ENCODE measurements around the gene EIF5AL1. TPM values are rescaled to one million over a fixed set of nuclear protein-coding genes. Genes with fewer than 3 reads are reported as not detected.

Gene EIF5AL1
- total RNA-seq, 2 donors from 2014 or later, result 0.14 TPM; not detected in 1

DNA sequence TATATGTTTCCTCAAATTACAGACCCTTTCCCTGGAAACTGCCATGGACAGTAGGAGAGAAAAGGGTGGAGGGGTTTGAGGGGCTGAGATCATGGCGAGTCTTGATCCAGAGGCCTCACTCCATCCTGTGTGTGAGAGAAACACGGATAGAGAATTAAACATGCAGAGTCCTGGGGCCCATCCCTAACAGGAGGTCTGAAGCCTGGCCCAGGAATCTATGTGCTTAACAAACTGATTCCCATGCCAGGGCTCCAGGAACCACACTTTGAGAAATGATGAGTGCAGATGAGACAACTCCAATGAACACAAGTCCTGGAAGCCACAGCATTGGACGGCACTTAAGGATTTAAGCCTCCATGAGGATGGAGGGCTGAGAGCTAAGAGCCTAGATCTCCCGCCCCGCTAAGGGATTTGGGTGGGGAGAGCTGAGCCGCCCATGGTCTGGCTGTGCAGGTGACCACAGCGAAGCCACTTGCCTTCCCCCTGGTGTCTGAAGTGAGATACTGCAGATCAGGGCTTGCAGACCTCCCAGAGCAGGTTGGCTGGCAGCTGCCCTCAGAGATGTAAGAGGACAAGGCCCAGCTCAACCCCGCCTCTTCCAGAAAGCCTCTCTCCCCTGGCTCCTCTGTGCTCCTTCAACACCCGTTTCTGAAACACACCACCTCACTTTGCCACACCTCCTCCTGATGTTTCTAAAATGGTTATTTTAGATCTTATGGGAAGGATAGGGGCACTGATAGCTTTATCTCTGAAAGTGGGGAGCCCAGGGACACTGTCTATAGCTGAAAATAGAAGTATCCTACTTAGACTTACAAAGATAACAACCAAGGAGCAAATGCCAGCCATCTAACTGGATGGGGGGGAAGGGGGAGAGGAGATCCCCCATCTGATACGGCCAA lies 24.8 kb upstream of the EIF5AL1 start:
- no peaks in the 10 kb centered on the region for H3K9me3 ChIP-seq
- ATAC-seq (ENCODE audit: insufficient number of reproducible peaks, low FRiP score, low read depth) (no peak), DNase-seq (ENCODE audit: low spot score) (no peak)
- no peaks in the 10 kb centered on the region for H3K36me3 ChIP-seq
- TF ChIP-seq, protein P1, sequence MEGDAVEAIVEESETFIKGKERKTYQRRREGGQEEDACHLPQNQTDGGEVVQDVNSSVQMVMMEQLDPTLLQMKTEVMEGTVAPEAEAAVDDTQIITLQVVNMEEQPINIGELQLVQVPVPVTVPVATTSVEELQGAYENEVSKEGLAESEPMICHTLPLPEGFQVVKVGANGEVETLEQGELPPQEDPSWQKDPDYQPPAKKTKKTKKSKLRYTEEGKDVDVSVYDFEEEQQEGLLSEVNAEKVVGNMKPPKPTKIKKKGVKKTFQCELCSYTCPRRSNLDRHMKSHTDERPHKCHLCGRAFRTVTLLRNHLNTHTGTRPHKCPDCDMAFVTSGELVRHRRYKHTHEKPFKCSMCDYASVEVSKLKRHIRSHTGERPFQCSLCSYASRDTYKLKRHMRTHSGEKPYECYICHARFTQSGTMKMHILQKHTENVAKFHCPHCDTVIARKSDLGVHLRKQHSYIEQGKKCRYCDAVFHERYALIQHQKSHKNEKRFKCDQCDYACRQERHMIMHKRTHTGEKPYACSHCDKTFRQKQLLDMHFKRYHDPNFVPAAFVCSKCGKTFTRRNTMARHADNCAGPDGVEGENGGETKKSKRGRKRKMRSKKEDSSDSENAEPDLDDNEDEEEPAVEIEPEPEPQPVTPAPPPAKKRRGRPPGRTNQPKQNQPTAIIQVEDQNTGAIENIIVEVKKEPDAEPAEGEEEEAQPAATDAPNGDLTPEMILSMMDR (IDR thresholded peaks at IDR 0.05), result peak; percentile 33
- H3K27ac ChIP-seq, result peak overlapping the region; percentile 3 to 78
- peaks cover 3 to 17% of the 10 kb centered on the region in 2 donors for H3K4me1 ChIP-seq (ENCODE audit: control insufficient read depth in 1 of 2, low read depth in 2 of 2)
- H3K27me3 ChIP-seq (replicated peaks; ENCODE audit: insufficient read depth), result no peaks in the 10 kb centered on the region
- no peak overlapping the region for H3K4me3 ChIP-seq

DNA sequence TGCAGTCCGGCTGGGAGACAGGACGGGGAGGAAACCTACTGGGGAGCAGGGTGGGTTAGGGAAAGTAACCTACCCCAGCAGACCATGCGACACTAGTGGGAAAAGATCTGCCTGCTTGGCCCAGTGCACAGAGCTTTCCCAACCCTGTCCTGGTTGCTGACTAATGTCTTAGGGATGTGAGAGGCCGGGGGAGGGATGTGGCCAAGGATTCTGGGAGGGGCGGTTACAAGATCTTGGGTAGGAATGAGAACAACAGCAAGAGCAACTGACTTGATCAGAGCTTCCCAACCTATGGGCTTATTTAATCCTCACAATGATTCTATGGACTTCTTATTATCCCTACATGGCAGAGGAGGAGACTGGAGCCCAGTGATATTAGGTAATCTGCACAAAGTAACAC lies 24.0 kb upstream of the EIF5AL1 start:
- peak; percentile 87 for ATAC-seq (ENCODE audit: insufficient number of reproducible peaks, low FRiP score, low read depth)

DNA sequence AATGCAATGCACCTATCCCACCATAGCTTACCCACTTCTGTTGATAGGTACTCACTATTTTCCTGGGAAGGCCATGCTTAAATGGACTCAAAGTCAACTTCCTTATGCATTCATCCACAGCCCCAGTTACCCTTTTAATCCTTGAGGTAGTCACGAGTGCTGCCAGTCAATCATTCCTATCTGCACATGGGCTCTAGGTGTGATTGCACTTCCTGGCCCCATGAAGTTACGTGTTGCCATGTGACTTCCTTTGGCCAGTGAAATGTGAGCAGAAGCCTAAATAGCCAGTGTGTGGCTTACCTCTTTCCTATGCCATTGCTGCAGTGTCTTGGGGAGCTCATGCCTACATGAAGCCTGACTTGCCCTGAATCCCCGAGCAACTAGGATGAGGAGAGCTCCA lies 23.5 kb upstream of the EIF5AL1 start:
- Histone ChIP-seq H3K4me3 (no peak overlapping the region), H3K4me1 (ENCODE audit: control insufficient read depth in 1 of 2, low read depth in 2 of 2) (peaks cover 3 to 17% of the 10 kb centered on the region in 2 donors), H3K27me3 (replicated peaks; ENCODE audit: insufficient read depth) (no peaks in the 10 kb centered on the region), H3K27ac (peak overlapping the region in 1 of 2 donors; percentile 3), H3K36me3 (no peaks in the 10 kb centered on the region), H3K9me3 (no peaks in the 10 kb centered on the region)
- TF ChIP-seq, protein P1 (IDR thresholded peaks at IDR 0.05), result no peak
- ATAC-seq (ENCODE audit: insufficient number of reproducible peaks, low FRiP score, low read depth), result no peak
- DNase-seq (ENCODE audit: low spot score), result no peak

More for the DNA sequence above, 24.0 kb upstream of the EIF5AL1 start:
- no peaks in the 10 kb centered on the region for H3K36me3 ChIP-seq
- no peaks in the 10 kb centered on the region for H3K9me3 ChIP-seq
- no peak overlapping the region for H3K4me3 ChIP-seq
- DNase-seq (ENCODE audit: low spot score), result peak; percentile 43
- H3K27ac ChIP-seq, result peak overlapping the region; percentile 3 to 78
- TF ChIP-seq, protein P1 (IDR thresholded peaks at IDR 0.05), result no peak
- H3K27me3 ChIP-seq (replicated peaks; ENCODE audit: insufficient read depth), result no peaks in the 10 kb centered on the region
- H3K4me1 ChIP-seq (ENCODE audit: control insufficient read depth in 1 of 2, low read depth in 2 of 2), result peaks cover 3 to 17% of the 10 kb centered on the region in 2 donors

DNA sequence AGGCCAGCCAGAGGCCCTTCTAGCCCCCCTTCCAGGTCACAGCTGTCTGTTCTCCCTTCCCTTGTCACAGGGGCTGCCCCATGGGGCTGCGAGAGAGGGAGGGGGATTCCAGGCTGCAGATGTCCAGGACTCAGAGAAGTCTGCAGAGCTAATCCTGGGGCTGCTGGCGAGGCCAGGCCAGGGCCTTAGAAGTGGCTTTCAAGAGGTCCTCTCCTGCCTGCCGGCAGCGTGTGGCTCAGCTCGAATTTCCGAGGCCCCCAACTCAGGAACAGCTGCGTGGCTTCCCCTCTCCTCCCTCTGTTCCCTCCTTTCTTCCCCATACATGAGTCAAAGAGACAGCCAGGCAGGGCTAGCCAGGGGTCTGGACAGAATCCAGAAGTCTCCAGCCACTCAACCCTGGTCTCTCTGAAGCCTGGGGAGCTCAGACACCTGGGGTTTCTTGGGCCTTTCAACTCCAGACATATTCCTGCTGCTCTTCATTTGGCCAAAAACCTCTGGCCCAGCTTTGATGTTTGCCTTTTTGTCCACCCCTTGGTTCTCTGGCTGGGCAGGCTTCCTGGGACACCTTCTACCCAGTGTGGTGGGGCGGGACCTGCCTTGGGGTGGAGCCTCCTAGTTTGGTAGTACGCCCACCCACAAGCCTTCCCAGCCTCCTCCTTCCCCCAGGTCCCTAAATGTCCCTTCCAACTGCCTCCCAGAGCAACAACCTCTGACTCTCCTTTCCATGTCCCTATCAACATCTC lies 21.8 kb upstream of the EIF5AL1 start:
- Histone ChIP-seq H3K9me3 (no peaks in the 10 kb centered on the region), H3K36me3 (no peaks in the 10 kb centered on the region), H3K27me3 (replicated peaks; ENCODE audit: insufficient read depth) (no peaks in the 10 kb centered on the region), H3K27ac (no peak overlapping the region), H3K4me1 (ENCODE audit: control insufficient read depth in 1 of 2, low read depth in 2 of 2) (peaks cover 3 to 17% of the 10 kb centered on the region in 2 donors), H3K4me3 (no peak overlapping the region)
- DNase-seq (ENCODE audit: low spot score), result no peak
- ATAC-seq (ENCODE audit: insufficient number of reproducible peaks, low FRiP score, low read depth), result no peak
- TF ChIP-seq, protein P1 (IDR thresholded peaks at IDR 0.05), result no peak
